Right renal pelvis (tissue), 4 donors: ENCODE data around the gene ZNRD2. TPM values are rescaled to one million over a fixed set of nuclear protein-coding genes. Genes with fewer than 3 reads are reported as not detected.

Experiments used
- DNase-seq, 4 donors: peaks; one replicate each; pipeline ENCODE4 v3.0.0-alpha.2; 2013; ENCODE audit warnings: low read depth in 4 of 4, low spot score in 3 of 4, missing footprints in 1 of 4
- polyA plus RNA-seq, 4 donors: library from polyadenylated mRNA; unstranded; fragments of 120-200 nt; gene quantifications; one replicate each; pipeline ENCODE4 v1.2.1, GENCODE V29; 2013; ENCODE audit not compliant: insufficient read length in 4 of 4

ZNRD2 gene
- polyA plus RNA-seq, 4 donors, result 53.3 to 69.1 (median 55.6) TPM

DNA sequence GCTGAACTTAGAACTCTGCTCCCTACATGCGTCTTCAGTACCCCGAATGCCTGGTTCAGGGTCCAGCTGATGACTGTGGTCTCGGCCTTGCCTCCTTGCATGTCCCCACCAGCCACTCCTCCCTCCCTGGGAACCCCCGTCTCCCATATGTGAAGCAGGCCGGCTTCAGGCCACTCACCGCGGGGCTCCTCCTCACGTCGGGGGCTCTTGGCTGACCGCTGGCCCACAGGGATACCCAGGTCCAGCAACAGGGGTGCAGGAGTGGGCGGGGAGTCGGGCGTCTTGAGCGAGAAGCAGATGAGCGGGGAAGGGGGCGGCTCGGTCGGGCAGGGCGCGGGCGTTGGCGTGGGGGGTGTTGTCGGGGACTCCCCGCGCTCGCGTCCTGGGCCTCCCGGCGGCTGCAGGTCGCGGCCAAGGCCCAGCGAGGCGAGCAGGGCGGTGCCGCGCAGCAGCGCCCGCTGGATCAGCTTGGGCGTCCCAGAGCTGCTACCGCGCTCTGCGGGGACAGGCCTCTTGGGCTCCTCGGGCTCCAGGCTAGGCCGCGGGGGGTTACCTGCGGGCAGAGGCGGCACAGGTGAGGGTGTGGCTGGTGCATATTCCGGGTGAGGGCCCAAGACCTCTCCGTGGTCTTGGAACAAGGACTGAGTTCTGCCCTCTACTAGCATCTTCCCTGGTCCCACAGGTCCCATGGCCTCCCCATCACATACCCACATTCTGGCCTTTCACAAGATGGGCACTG lies 29.1 kb downstream of the ZNRD2 start:
- DNase-seq, result no peak

GRCh38 chr11:65599955-65600246 lies 29.6 kb downstream of the ZNRD2 start:
- DNase-seq, result no peak

GRCh38 chr11:65604258-65604657 lies 34.0 kb downstream of the ZNRD2 start:
- no peak for DNase-seq

- peak; percentile 78 to 92 (median 90) for DNase-seq
Observed at GRCh38 chr11:65606876-65607613, 36.8 kb downstream of the ZNRD2 start.

- no peak for DNase-seq
Observed at GRCh38 chr11:65607614-65608426, 37.5 kb downstream of the ZNRD2 start.

- DNase-seq, result no peak
Observed at GRCh38 chr11:65609229-65609628, 39.0 kb downstream of the ZNRD2 start.

- no peak for DNase-seq
Observed at GRCh38 chr11:65609665-65610064, 39.4 kb downstream of the ZNRD2 start.

GRCh38 chr11:65610404-65610803 lies 40.1 kb downstream of the ZNRD2 start:
- no peak for DNase-seq

DNA sequence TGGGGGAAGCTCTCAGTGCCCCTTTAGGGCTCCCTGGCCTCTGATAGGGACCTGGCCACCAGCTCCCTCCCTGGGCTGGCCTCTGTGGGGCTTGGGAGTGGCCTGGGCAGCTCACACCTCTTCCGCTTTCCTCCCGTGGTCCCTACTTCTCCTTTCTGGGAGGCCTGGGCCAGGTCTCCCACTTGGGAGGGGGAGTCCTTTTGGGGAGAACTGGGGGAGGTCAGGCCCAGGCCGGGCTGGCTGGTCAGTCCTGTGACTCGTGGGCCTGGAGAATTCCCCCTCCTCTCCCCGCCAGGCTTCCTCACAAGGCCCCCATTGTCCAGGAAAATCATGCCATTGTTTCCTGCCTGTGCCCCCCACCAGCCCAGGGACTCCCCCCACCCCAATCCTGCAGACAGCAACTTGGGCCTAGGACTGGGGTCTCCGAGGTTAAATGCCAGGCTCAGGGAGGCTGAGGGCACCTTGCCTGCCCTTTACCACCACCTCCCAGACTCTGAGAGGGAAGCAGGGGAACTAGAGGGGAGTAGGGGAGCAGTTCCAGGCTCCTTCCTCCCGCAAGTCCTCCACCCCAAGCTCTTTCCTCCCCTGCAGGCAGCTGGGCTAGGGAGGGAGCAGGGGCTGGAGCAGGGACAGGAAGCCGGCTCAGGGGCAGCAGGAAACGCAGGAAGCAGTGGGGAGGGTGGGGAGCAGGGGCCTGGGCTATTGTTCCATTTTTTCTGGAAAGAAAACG lies 40.9 kb downstream of the ZNRD2 start:
- no peak for DNase-seq

DNA sequence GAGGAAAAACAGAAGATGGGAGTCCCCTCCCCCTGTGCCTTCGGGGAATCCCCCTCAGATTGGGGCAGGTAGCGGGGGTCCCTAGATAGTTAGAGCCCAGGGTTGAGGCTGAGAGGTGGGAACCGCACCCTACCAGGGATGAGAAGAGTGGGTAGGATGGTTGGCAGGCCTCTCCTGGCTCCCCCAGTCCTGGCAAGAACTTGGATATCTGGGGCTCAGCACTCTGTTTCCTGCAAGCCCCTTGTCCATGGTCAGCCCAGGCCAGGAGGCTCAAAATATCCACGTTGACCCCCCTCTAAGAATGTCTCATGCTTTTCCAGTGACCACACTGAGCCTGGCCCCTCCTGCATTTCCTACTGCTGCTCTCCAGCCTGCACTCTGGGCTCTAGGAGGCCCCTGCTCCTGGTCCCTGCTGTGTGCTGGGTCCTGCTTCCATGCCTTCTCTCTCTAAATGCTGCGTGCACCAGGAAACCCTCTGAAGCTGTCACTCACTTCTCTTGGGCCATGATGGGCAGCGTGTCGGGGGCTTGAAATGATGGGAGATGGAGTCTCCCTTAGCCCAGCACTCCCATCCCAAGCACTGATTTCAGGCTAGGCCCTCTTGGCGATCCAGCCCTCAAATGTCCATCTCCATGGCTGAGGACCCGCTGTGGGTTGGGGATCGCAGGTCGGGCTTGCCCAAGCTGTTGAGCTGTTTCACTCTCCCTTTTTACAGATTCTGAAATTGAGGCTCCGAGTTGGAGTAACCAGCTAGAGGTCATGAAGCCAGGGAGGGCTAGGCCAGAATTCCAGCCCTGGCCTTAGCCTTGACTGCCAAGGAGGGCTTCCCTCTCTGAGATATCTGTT lies 41.7 kb downstream of the ZNRD2 start:
- no peak for DNase-seq

DNA sequence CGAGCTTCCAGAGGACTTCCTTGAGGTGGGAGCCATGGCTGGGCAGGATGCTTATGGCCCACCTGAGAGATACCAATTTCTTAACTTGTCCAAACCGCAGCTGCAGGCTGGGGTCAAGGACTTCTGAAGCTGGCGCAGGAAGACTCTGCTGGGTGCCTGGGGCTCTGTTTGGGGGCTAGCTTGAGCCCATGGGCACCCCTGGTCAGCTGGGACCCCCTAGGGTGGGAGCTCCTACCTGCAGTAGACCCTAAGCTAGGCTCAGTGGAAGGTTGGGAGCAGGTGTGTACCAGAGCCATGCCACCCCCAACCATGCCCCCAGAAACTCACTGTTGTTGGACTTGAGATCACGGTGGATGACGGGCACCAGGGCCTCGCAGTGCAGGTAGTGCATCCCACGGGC lies 42.4 kb downstream of the ZNRD2 start:
- no peak for DNase-seq

DNA sequence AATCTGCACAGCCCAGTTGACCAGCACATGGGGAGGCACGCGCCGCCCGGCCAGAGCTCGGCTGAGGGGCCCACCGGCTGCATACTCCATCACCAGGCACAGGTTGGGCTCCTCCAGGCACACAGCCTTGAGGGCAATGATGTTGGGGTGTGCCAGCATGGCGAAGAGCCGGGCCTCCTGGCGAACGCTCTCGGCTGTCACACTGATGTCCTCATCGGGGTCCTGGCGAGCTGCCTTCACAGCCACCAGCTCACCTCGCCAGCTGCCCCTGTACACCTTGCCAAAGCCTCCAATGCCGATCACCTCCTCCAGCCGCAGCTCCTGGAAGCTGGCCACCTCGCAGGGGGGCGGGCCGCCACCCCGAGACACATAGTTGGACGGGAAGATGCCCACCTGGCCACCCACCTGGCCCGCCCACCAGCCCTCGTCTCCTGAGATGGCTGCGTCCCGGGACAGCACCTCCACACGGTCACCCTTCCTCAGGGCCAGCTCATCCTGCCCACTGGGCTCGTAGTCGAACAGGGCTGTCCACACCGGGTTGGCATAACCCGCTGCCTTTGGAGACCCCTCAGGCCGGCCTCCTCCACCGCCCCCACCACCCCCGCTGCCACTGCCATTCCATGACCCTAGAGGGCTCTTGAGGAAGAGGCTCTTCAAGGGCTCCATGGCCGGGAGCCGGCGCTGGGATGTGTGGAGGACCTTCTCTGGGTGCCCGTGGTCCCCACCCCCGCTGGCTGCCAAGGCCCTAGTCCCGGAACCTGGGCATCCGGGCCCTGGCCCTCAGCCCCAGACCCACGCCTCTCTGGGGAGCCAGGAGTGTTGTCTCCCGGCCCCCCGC lies 43.0 kb downstream of the ZNRD2 start:
- DNase-seq, result no peak

DNA sequence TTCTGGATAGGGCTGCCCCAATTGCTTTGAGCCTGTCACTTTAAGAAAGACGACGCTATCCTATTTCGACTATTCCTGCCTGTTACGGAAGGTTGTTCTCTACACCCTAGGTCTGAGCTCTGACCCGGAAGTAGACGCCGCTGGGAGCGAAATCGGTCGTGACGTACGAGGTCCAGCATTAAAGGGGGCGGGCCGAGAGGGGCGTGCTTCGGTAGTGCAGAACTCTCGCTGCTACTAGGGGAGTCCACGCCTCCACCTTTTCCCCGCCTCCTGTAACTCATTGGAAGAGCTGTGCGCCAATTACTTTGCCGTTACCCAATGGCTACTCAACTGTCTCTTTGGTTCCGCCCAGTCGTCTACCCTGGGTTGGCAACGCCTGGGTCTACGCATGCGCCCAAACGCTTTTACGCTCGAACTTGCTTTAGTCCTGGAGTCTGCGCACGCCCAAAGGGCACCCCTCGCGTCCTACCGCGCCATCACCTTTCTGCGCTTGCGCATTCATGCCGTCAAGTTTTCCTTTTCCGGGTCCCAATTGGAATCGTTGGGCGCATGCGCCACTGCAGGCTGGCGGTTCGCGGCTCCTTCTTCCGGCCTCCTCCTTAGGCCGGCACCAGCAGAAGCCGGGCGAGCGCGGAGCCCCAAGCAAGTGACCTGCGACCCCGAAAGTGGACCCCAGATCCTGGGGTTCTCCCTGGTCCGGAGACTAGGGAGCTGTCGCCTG lies 45.1 kb downstream of the ZNRD2 start, which contains the start of gene PCNX3:
PCNX3 (plus strand) TSS at position 548 of the 721 bp plus-strand sequence. CDS start 536 bp downstream, outside the sequence.
- peak; percentile 100 for DNase-seq

DNA sequence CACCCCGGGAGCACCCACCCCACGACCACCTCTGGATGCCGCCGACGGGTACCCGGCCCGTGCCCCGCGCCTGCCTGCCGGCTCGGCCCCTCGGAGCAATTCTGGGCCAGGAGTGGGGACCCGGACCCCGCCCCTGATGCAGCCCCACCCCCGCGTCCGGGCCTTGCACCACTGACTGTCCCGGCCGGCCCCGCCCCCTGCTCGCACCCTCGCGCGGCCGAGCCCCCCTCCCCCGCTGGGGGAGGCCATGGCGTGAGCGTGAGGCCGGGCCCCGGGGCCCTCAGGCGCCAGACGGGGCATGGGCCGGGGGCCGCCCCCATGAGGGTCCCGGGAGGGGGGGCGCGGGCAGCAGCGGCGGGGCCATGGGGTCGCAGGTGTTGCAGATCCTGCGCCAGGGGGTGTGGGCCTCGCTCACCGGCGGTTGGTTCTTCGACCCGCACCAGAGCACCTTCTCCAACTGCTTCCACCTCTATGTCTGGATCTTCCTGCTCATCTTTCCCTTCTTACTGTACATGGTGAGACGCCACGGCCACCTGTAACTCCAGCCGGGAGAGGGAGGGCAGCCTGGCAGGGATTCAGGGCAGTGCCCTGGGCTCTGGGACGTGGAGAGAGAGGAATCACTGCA lies 45.8 kb downstream of the ZNRD2 start:
- DNase-seq, result no peak

- no peak for DNase-seq
Observed at GRCh38 chr11:65616575-65617001, 46.3 kb downstream of the ZNRD2 start.

GRCh38 chr11:65617136-65617850 lies 47.0 kb downstream of the ZNRD2 start:
- DNase-seq, result no peak
